HEK293 (cell line): ENCODE measurements around the gene MLLT10.

Experiments
- HOXA7 ChIP-seq: sonication (generic); formaldehyde crosslinking; IDR thresholded peaks from 2 replicates; pipeline ENCODE4 v1.8.1; 2022; ENCODE audit warnings: missing genetic modification reagents, borderline replicate concordance
- TRIM28 ChIP-seq: IDR thresholded peaks from 2 replicates; pipeline ENCODE4 v1.6.1; 2011; ENCODE audit warnings: low read length, control low read depth, borderline replicate concordance
- YY1 ChIP-seq: fragments of 450-650 bp; formaldehyde crosslinking; IDR thresholded peaks from 2 replicates; pipeline ENCODE4 v1.5.1; 2018; ENCODE audit warnings: missing biosample characterization, missing genetic modification characterization
- ZNF404 ChIP-seq: fragments of 450-650 bp; formaldehyde crosslinking; IDR thresholded peaks from 2 replicates; pipeline ENCODE4 v1.5.1; 2017; ENCODE audit warnings: missing biosample characterization, missing genetic modification characterization
- TF ChIP-seq, protein P1 (sequence below): fragments of 450-650 bp; formaldehyde crosslinking; IDR thresholded peaks from 2 replicates; pipeline ENCODE4 v1.5.1; 2016; ENCODE audit warnings: missing biosample characterization, missing genetic modification characterization
- TF ChIP-seq, protein P2 (sequence below): IDR thresholded peaks from 2 replicates; pipeline ENCODE4 v1.6.1; 2011; ENCODE audit warnings: mild to moderate bottlenecking, low read depth, low read length, borderline replicate concordance

DNA sequence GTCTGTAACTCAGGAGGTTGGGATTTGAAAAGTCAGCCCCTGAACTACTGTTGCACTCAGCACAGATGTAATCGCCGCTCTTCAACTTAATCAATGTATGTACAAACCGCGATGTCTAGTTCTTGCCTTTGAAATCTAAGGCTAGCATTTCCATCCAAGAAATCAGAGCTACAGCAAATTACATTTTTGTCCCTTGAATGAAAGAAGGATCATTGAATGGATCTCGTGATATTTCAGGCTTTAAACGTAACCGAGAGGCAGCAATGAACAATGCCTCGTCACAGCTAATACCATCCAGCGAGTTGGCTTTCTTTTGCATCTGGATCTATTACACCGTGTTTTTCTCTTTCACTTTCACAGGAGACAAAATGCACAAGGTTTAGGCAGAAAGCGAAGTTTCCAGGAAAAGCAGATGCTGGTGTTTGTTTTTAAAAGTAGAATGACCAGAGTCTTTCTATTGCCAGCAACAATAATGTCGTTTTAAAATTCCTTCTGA, 14.0 kb upstream of the MLLT10 start:
- TF ChIP-seq, protein P1, sequence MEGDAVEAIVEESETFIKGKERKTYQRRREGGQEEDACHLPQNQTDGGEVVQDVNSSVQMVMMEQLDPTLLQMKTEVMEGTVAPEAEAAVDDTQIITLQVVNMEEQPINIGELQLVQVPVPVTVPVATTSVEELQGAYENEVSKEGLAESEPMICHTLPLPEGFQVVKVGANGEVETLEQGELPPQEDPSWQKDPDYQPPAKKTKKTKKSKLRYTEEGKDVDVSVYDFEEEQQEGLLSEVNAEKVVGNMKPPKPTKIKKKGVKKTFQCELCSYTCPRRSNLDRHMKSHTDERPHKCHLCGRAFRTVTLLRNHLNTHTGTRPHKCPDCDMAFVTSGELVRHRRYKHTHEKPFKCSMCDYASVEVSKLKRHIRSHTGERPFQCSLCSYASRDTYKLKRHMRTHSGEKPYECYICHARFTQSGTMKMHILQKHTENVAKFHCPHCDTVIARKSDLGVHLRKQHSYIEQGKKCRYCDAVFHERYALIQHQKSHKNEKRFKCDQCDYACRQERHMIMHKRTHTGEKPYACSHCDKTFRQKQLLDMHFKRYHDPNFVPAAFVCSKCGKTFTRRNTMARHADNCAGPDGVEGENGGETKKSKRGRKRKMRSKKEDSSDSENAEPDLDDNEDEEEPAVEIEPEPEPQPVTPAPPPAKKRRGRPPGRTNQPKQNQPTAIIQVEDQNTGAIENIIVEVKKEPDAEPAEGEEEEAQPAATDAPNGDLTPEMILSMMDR (tag by site-specific recombination): no peak
- TF ChIP-seq TRIM28: no peak
- no peak for TF ChIP-seq HOXA7 (CRISPR knock-in tag)
- TF ChIP-seq ZNF404 (tag by site-specific recombination): no peak
- no peak for TF ChIP-seq YY1 (tag by site-specific recombination)
- TF ChIP-seq, protein P2, sequence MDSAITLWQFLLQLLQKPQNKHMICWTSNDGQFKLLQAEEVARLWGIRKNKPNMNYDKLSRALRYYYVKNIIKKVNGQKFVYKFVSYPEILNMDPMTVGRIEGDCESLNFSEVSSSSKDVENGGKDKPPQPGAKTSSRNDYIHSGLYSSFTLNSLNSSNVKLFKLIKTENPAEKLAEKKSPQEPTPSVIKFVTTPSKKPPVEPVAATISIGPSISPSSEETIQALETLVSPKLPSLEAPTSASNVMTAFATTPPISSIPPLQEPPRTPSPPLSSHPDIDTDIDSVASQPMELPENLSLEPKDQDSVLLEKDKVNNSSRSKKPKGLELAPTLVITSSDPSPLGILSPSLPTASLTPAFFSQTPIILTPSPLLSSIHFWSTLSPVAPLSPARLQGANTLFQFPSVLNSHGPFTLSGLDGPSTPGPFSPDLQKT: no peak
